ENCODE data around the gene PRDM10. TPM values are rescaled to one million over a fixed set of nuclear protein-coding genes. Genes with fewer than 3 reads are reported as not detected.
"Not testable (repeated sequence)": the region's sequence is repeated elsewhere in the genome, so short reads cannot be mapped to it uniquely, and the experiment has no call there.

PRDM10 gene
- total RNA-seq, 1 experiment from 2014 or later, result 5.6 TPM

GRCh38 chr11:130022799-130023198 lies 20.2 kb upstream of the PRDM10 start:
- no peak for DNase-seq (ENCODE audit: low spot score)
- in situ Hi-C loops (cut with HindIII; ENCODE audit: low sequenced_read_pairs), result no loop called here

- in situ Hi-C loops (cut with HindIII; ENCODE audit: low sequenced_read_pairs); DNase-seq (ENCODE audit: low spot score): not testable (repeated sequence)
These were observed 19.0 kb upstream of the PRDM10 start for GRCh38 chr11:130021606-130022005.

GRCh38 chr11:130020323-130020722 lies 17.7 kb upstream of the PRDM10 start:
- in situ Hi-C loops (cut with HindIII; ENCODE audit: low sequenced_read_pairs), result no loop called here
- no peak for DNase-seq (ENCODE audit: low spot score)

- in situ Hi-C loops (cut with HindIII; ENCODE audit: low sequenced_read_pairs); DNase-seq (ENCODE audit: low spot score): not testable (repeated sequence)
These were observed 13.2 kb upstream of the PRDM10 start for GRCh38 chr11:130015846-130016245.

GRCh38 chr11:130008326-130008725 lies 5.7 kb upstream of the PRDM10 start:
- in situ Hi-C loops (cut with HindIII; ENCODE audit: low sequenced_read_pairs), result no loop called here
- no peak for DNase-seq (ENCODE audit: low spot score)

GRCh38 chr11:130006929-130007328 lies 4.3 kb upstream of the PRDM10 start:
- in situ Hi-C loops (cut with HindIII; ENCODE audit: low sequenced_read_pairs), result no loop called here
- no peak for DNase-seq (ENCODE audit: low spot score)

- in situ Hi-C loops (cut with HindIII; ENCODE audit: low sequenced_read_pairs), result no loop called here
These were observed 1.0 kb upstream of the PRDM10 start for GRCh38 chr11:130003717-130004001.

GRCh38 chr11:130002846-130003716 lies 446 bp upstream of the PRDM10 start:
- in situ Hi-C loops (cut with HindIII; ENCODE audit: low sequenced_read_pairs), result no loop called here
- DNase-seq (ENCODE audit: low spot score), result peak; percentile 100

More at GRCh38 chr11:130003717-130004001, 1.0 kb upstream of the PRDM10 start:
- no peak for DNase-seq (ENCODE audit: low spot score)

- in situ Hi-C loops (cut with HindIII; ENCODE audit: low sequenced_read_pairs), result no loop called here
- DNase-seq (ENCODE audit: low spot score), result peak; percentile 51
These were observed 929 bp downstream of the PRDM10 start for GRCh38 chr11:130001461-130002351.

- DNase-seq (ENCODE audit: low spot score), result no peak
- in situ Hi-C loops (cut with HindIII; ENCODE audit: low sequenced_read_pairs), result no loop called here
These were observed 2.0 kb downstream of the PRDM10 start for GRCh38 chr11:130000552-130001176.

GRCh38 chr11:129999407-129999806 lies 3.2 kb downstream of the PRDM10 start:
- no peak for DNase-seq (ENCODE audit: low spot score)
- in situ Hi-C loops (cut with HindIII; ENCODE audit: low sequenced_read_pairs), result no loop called here

- in situ Hi-C loops (cut with HindIII; ENCODE audit: low sequenced_read_pairs), result no loop called here
- DNase-seq (ENCODE audit: low spot score), result no peak
These were observed 3.7 kb downstream of the PRDM10 start for GRCh38 chr11:129998905-129999304.

GRCh38 chr11:129998107-129998506 lies 4.5 kb downstream of the PRDM10 start:
- in situ Hi-C loops (cut with HindIII; ENCODE audit: low sequenced_read_pairs), result no loop called here
- DNase-seq (ENCODE audit: low spot score), result peak; percentile 43

- no peak for DNase-seq (ENCODE audit: low spot score)
- in situ Hi-C loops (cut with HindIII; ENCODE audit: low sequenced_read_pairs), result no loop called here
These were observed 5.1 kb downstream of the PRDM10 start for GRCh38 chr11:129997513-129997912.

GRCh38 chr11:129996113-129996870 lies 6.3 kb downstream of the PRDM10 start:
- in situ Hi-C loops (cut with HindIII; ENCODE audit: low sequenced_read_pairs), result no loop called here
- no peak for DNase-seq (ENCODE audit: low spot score)

GRCh38 chr11:129995163-129995562 lies 7.5 kb downstream of the PRDM10 start:
- in situ Hi-C loops (cut with HindIII; ENCODE audit: low sequenced_read_pairs), result no loop called here
- no peak for DNase-seq (ENCODE audit: low spot score)

- in situ Hi-C loops (cut with HindIII; ENCODE audit: low sequenced_read_pairs), result no loop called here
- peak; percentile 86 for DNase-seq (ENCODE audit: low spot score)
These were observed 10.3 kb downstream of the PRDM10 start for GRCh38 chr11:129992161-129992944.

GRCh38 chr11:129989149-129989813 lies 13.4 kb downstream of the PRDM10 start:
- in situ Hi-C loops (cut with HindIII; ENCODE audit: low sequenced_read_pairs), result no loop called here
- no peak for DNase-seq (ENCODE audit: low spot score)

Measured in G401 (cell line).